Keratinocyte (primary cell): ENCODE data around the gene DOCK11. TPM values are rescaled to one million over a fixed set of nuclear protein-coding genes. Genes with fewer than 3 reads are reported as not detected.

Experiments
- DNase-seq: peaks from one replicate; pipeline ENCODE4 v3.0.0-alpha.2; 2011; ENCODE audit warnings: low read depth, missing footprints, low spot score
- FAIRE-seq: peaks from 2 replicates; lab custom pipeline; 2011; peaks lifted over from hg19 to GRCh38; lab: Jason Lieb, UNC
- H2AFZ ChIP-seq: 2 replicates; pipeline ENCODE4 v1.6.0; 2012; ENCODE audit warnings: low read length, control low read depth, inconsistent platforms; ENCODE audit not compliant: control insufficient read depth
- H3K27ac ChIP-seq: 2 replicates; pipeline ENCODE4 v1.5.1; 2011; ENCODE audit warnings: low read length; ENCODE audit not compliant: control insufficient read depth, insufficient read depth
- H3K27me3 ChIP-seq: 3 replicates; pipeline ENCODE4 v1.6.0; 2011; ENCODE audit warnings: low read length; ENCODE audit not compliant: control insufficient read depth, insufficient read depth; ENCODE audit errors: extremely low read depth
- H3K36me3 ChIP-seq, 2 experiments: 2 replicates in 1 of 2; 3 replicates in 1 of 2; pipeline ENCODE4 v1.5.1; 2011; ENCODE audit warnings: low read length in 2 of 2, mild to moderate bottlenecking in 1 of 2; ENCODE audit not compliant: control insufficient read depth in 2 of 2, insufficient read depth in 2 of 2; ENCODE audit errors: extremely low read depth in 1 of 2
- H3K4me1 ChIP-seq: 3 replicates; pipeline ENCODE4 v1.5.1; 2011; ENCODE audit warnings: low read length; ENCODE audit not compliant: control insufficient read depth, insufficient read depth; ENCODE audit errors: extremely low read depth
- H3K4me2 ChIP-seq: 3 replicates; pipeline ENCODE4 v1.6.0; 2011; ENCODE audit warnings: low read depth, low read length; ENCODE audit not compliant: control insufficient read depth, insufficient read depth; ENCODE audit errors: extremely low read depth
- H3K4me3 ChIP-seq, 3 experiments: fragments of 200-600 bp in 1 of 3; sonication (generic) in 1 of 3; 2 replicates in 2 of 3; 3 replicates in 1 of 3; pipeline ENCODE4 v1.5.1; 2011 to 2016; ENCODE audit warnings: low read length in 3 of 3, mild to moderate bottlenecking in 3 of 3, control low read depth in 2 of 3, inconsistent platforms in 1 of 3, low read depth in 1 of 3, mixed read lengths in 1 of 3, mixed run types in 1 of 3, moderate library complexity in 1 of 3; ENCODE audit not compliant: control insufficient read depth in 2 of 3, insufficient read depth in 2 of 3; ENCODE audit errors: extremely low read depth in 1 of 3
- H3K79me2 ChIP-seq: 2 replicates; pipeline ENCODE4 v1.6.0; 2012; ENCODE audit warnings: low read length; ENCODE audit not compliant: control insufficient read depth, insufficient read depth
- H3K9ac ChIP-seq: 3 replicates; pipeline ENCODE4 v1.6.0; 2011; ENCODE audit warnings: low read length; ENCODE audit not compliant: control insufficient read depth, insufficient read depth; ENCODE audit errors: extremely low read depth
- H3K9me1 ChIP-seq: 3 replicates; pipeline ENCODE4 v1.6.0; 2011; ENCODE audit warnings: low read length; ENCODE audit not compliant: control insufficient read depth, insufficient read depth; ENCODE audit errors: extremely low read depth
- H3K9me3 ChIP-seq: 2 replicates; pipeline ENCODE4 v1.5.1; 2012; ENCODE audit warnings: low read depth, low read length; ENCODE audit not compliant: control insufficient read depth
- H4K20me1 ChIP-seq: 3 replicates; pipeline ENCODE4 v1.6.0; 2011; ENCODE audit warnings: low read length; ENCODE audit not compliant: control insufficient read depth, insufficient read depth; ENCODE audit errors: extremely low read depth
- CTCF ChIP-seq, 3 experiments: IDR thresholded peaks in 1 of 3; conservative IDR thresholded peaks in 1 of 3; optimal IDR thresholded peaks in 1 of 3; 2 replicates in 2 of 3; 3 replicates in 1 of 3; pipeline versions ENCODE3 to v1.5.1; 2011; ENCODE audit warnings: low read length in 3 of 3, mild to moderate bottlenecking in 3 of 3, moderate library complexity in 2 of 3, control low read depth in 1 of 3, inconsistent platforms in 1 of 3; ENCODE audit not compliant: insufficient read depth in 2 of 3; ENCODE audit errors: extremely low read depth in 1 of 3
- EZH2 ChIP-seq: IDR thresholded peaks from one replicate; pipeline ENCODE4 v1.6.1; 2012; ENCODE audit warnings: inconsistent platforms, mild to moderate bottlenecking, low read length, moderate library complexity
- dilution Hi-C: fragments of 300-500 bp; cut with MboI; formaldehyde crosslinking; loops from one replicate; pipeline ENCODE4 v1.7.0; 2020; ENCODE audit warnings: low sequenced_read_pairs; ENCODE audit not compliant: extremely low pct_ligation_motif_present
- polyA plus RNA-seq, 5 experiments: library from polyadenylated mRNA; depleted of rRNA in 3 of 5; stranded (reverse) in 3 of 5; stranded (forward) in 1 of 5; unstranded in 1 of 5; fragments of >200 nt; gene quantifications; 1 replicate in 1 of 5; 2 replicates in 3 of 5; 3 replicates in 1 of 5; pipeline versions ENCODE4 v1.2.1 to v1.2.3, GENCODE V29; 2011 to 2012; ENCODE audit warnings: missing spikeins in 2 of 5, low read depth in 1 of 5, low replicate concordance in 1 of 5

The DOCK11 gene
- polyA plus RNA-seq, 1 donor (not counting 4 experiments of a cell fraction or from before 2014, with no cell fraction given) = 4.6 TPM

- TF ChIP-seq EZH2 (no peak), CTCF (optimal IDR thresholded peaks at IDR 0.05 in 1 of 3, IDR thresholded peaks at IDR 0.05 in 1 of 3, conservative IDR thresholded peaks at IDR 0.05 in 1 of 3; ENCODE audit: extremely low read depth in 1 of 3, insufficient read depth in 2 of 3, low read length in 3 of 3) (no peak)
- FAIRE-seq = no peak
Observed at GRCh38 chrX:118538386-118538785, 42.8 kb downstream of the DOCK11 start.

GRCh38 chrX:118540342-118540741 is 44.7 kb downstream of the DOCK11 start:
- dilution Hi-C loops = no loop called here
- Histone ChIP-seq H3K27ac (no peak overlapping the region), H3K36me3 (no peaks in the 10 kb centered on the region), H3K27me3 (no peaks in the 10 kb centered on the region), H3K9ac (no peak overlapping the region), H3K4me2 (no peak overlapping the region), H3K4me1 (no peaks in the 10 kb centered on the region), H3K4me3 (no peak overlapping the region), H3K9me3 (no peaks in the 10 kb centered on the region), H2AFZ (no peak overlapping the region), H4K20me1 (no peaks in the 10 kb centered on the region), H3K79me2 (no peaks in the 10 kb centered on the region), H3K9me1 (no peaks in the 10 kb centered on the region)
- DNase-seq = no peak
- TF ChIP-seq EZH2 (no peak), CTCF (optimal IDR thresholded peaks at IDR 0.05 in 1 of 3, IDR thresholded peaks at IDR 0.05 in 1 of 3, conservative IDR thresholded peaks at IDR 0.05 in 1 of 3; ENCODE audit: extremely low read depth in 1 of 3, insufficient read depth in 2 of 3, low read length in 3 of 3) (no peak)
- no peak for FAIRE-seq

More at GRCh38 chrX:118538386-118538785, 42.8 kb downstream of the DOCK11 start:
- Histone ChIP-seq H3K36me3 (no peaks in the 10 kb centered on the region), H3K4me2 (no peak overlapping the region), H3K9me1 (no peaks in the 10 kb centered on the region), H3K27ac (no peak overlapping the region), H3K27me3 (no peaks in the 10 kb centered on the region), H3K9ac (no peak overlapping the region), H3K4me1 (no peaks in the 10 kb centered on the region), H3K4me3 (no peak overlapping the region), H3K79me2 (no peaks in the 10 kb centered on the region), H4K20me1 (no peaks in the 10 kb centered on the region), H2AFZ (no peak overlapping the region), H3K9me3 (no peaks in the 10 kb centered on the region)
- DNase-seq = no peak
- dilution Hi-C loops = no loop called here
